ENCODE data around the gene UNC5CL.

UNC5CL gene

GRCh38 chr6:40997234-40997957 is 41.6 kb downstream of the UNC5CL start:
- no peak for DNase-seq (ENCODE audit: low read depth)
- TF ChIP-seq CTCF (IDR thresholded peaks at IDR 0.05; ENCODE audit: low read depth, low read length, missing control alignments): no peak
- H3K4me3 ChIP-seq (ENCODE audit: low read depth, low read length): no peak overlapping the region

GRCh38 chr6:40996591-40997233 is 42.3 kb downstream of the UNC5CL start:
- TF ChIP-seq CTCF (IDR thresholded peaks at IDR 0.05; ENCODE audit: low read depth, low read length, missing control alignments): no peak
- H3K4me3 ChIP-seq (ENCODE audit: low read depth, low read length): no peak overlapping the region
- no peak for DNase-seq (ENCODE audit: low read depth)

- no peak overlapping the region for H3K4me3 ChIP-seq (ENCODE audit: low read depth, low read length)
- no peak for DNase-seq (ENCODE audit: low read depth)
- TF ChIP-seq CTCF (IDR thresholded peaks at IDR 0.05; ENCODE audit: low read depth, low read length, missing control alignments): no peak
Measured at GRCh38 chr6:40992746-40993145, 46.3 kb downstream of the UNC5CL start.

GRCh38 chr6:40990301-40990700 is 48.7 kb downstream of the UNC5CL start:
- TF ChIP-seq CTCF (IDR thresholded peaks at IDR 0.05; ENCODE audit: low read depth, low read length, missing control alignments): no peak
- no peak overlapping the region for H3K4me3 ChIP-seq (ENCODE audit: low read depth, low read length)
- DNase-seq (ENCODE audit: low read depth): no peak

GRCh38 chr6:40989204-40990169 is 49.5 kb downstream of the UNC5CL start:
- no peak for TF ChIP-seq CTCF (IDR thresholded peaks at IDR 0.05; ENCODE audit: low read depth, low read length, missing control alignments)
- no peak for DNase-seq (ENCODE audit: low read depth)
- H3K4me3 ChIP-seq (ENCODE audit: low read depth, low read length): no peak overlapping the region

GRCh38 chr6:40988634-40989033 is 50.4 kb downstream of the UNC5CL start:
- TF ChIP-seq CTCF (IDR thresholded peaks at IDR 0.05; ENCODE audit: low read depth, low read length, missing control alignments): no peak
- no peak for DNase-seq (ENCODE audit: low read depth)
- H3K4me3 ChIP-seq (ENCODE audit: low read depth, low read length): no peak overlapping the region

Measured in GM12864 (cell line).